SU-DHL-6 (cell line): ENCODE measurements around the gene RASGRP1.

Source experiments
- EZH2phosphoT487 ChIP-seq: fragments of 200-600 bp; sonication (generic), shearing (Covaris generic); conservative IDR thresholded peaks from 2 replicates; pipeline ENCODE4 v1.6.1; 2018; ENCODE audit warnings: mild to moderate bottlenecking, antibody characterized with exemption, low read length, moderate library complexity, mixed read lengths
- TF ChIP-seq, protein P1 (sequence below): fragments of 200-600 bp; sonication (generic); IDR thresholded peaks from one replicate; pipeline ENCODE4 v1.5.1; 2017; ENCODE audit warnings: antibody characterized with exemption, mild to moderate bottlenecking, low read length, moderate library complexity; ENCODE audit not compliant: insufficient read depth, poor library complexity, severe bottlenecking

DNA sequence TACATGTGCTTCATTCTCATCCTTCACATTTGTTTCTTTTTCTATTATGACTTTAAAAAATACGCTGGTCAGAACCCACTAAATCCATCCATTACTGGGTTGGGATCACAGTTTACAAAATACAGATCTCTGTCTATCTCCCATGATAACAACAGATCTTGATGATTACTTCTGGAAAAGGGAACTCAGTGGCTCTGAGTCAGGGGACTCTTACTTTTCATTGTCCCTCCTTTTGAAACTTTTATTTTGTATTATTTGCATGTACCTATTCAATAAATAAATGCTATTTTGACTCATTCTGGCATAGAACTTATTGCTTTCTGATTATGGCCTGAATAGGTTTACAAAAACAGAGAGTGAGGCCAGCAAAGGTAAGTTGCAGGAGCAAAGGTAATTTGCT is 11.6 kb upstream of the RASGRP1 start:
- TF ChIP-seq, protein P1, sequence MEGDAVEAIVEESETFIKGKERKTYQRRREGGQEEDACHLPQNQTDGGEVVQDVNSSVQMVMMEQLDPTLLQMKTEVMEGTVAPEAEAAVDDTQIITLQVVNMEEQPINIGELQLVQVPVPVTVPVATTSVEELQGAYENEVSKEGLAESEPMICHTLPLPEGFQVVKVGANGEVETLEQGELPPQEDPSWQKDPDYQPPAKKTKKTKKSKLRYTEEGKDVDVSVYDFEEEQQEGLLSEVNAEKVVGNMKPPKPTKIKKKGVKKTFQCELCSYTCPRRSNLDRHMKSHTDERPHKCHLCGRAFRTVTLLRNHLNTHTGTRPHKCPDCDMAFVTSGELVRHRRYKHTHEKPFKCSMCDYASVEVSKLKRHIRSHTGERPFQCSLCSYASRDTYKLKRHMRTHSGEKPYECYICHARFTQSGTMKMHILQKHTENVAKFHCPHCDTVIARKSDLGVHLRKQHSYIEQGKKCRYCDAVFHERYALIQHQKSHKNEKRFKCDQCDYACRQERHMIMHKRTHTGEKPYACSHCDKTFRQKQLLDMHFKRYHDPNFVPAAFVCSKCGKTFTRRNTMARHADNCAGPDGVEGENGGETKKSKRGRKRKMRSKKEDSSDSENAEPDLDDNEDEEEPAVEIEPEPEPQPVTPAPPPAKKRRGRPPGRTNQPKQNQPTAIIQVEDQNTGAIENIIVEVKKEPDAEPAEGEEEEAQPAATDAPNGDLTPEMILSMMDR: no peak
- no peak for TF ChIP-seq EZH2phosphoT487
